Upper lobe of left lung (tissue), 4 donors: ENCODE results near the gene MDFI.

Source experiments
- CTCF ChIP-seq, 6 experiments: fragments of 450-650 bp in 4 of 6; fragments of 200-600 bp in 2 of 6; sonication (generic) in 2 of 6; IDR thresholded peaks; one replicate each; pipeline ENCODE4 v1.5.1; 2016 to 2019; ENCODE audit warnings: antibody characterized with exemption in 6 of 6
- EP300 ChIP-seq, 4 donors: sonication (generic); formaldehyde crosslinking; IDR thresholded peaks; one replicate each; pipeline ENCODE4 v1.5.1; 2017; ENCODE audit warnings: antibody characterized with exemption in 4 of 4, control low read depth in 2 of 4
- POLR2A ChIP-seq, 4 donors: fragments of 450-650 bp; IDR thresholded peaks; one replicate each; pipeline ENCODE4 v1.5.1; 2016 to 2017; ENCODE audit warnings: antibody characterized with exemption in 4 of 4, mild to moderate bottlenecking in 2 of 4

GRCh38 chr6:41694815-41695526 lies 56.7 kb downstream of the MDFI start:
- no peak for TF ChIP-seq CTCF (IDR thresholded peaks at IDR 0.05)
- no peak for TF ChIP-seq EP300 (IDR thresholded peaks at IDR 0.05)
- no peak for TF ChIP-seq POLR2A (IDR thresholded peaks at IDR 0.05)
